HepG2 (cell line): ENCODE measurements around the gene MRFAP1L1. TPM values are rescaled to one million over a fixed set of nuclear protein-coding genes. Genes with fewer than 3 reads are reported as not detected.

ENCODE experiments used
- CENPBD1 ChIP-seq: sonication (generic); formaldehyde crosslinking; IDR thresholded peaks from 2 replicates; pipeline ENCODE4 v1.8.0; 2022; ENCODE audit warnings: missing genetic modification reagents, low read depth, mild to moderate bottlenecking, borderline replicate concordance
- DDIT3 ChIP-seq: sonication (generic); formaldehyde crosslinking; IDR thresholded peaks from 2 replicates; pipeline ENCODE4 v1.4.0; 2020; ENCODE audit warnings: mild to moderate bottlenecking, missing genetic modification reagents
- GATA4 ChIP-seq: sonication (generic); IDR thresholded peaks from 2 replicates; pipeline ENCODE4 v1.6.1; 2016; ENCODE audit warnings: antibody characterized with exemption, low read depth, borderline replicate concordance
- GTF3A ChIP-seq: sonication (generic); formaldehyde crosslinking; conservative IDR thresholded peaks from 2 replicates; pipeline ENCODE4 v1.4.0; 2020; ENCODE audit warnings: mild to moderate bottlenecking, missing genetic modification reagents
- IKZF1 ChIP-seq: fragments of 450-650 bp; IDR thresholded peaks from 2 replicates; pipeline ENCODE4 v1.7.1; 2016
- IRX3 ChIP-seq: sonication (generic); formaldehyde crosslinking; IDR thresholded peaks from 2 replicates; pipeline ENCODE4 v1.8.1; 2023; ENCODE audit warnings: mild to moderate bottlenecking, low read depth, missing genetic modification reagents, borderline replicate concordance
- NFIC ChIP-seq: IDR thresholded peaks from 2 replicates; pipeline ENCODE4 v1.6.1; 2012; ENCODE audit warnings: mild to moderate bottlenecking, low read length, inconsistent platforms
- NFRKB ChIP-seq: fragments of 450-650 bp; IDR thresholded peaks from 2 replicates; pipeline ENCODE4 v1.6.1; 2017
- NPAS2 ChIP-seq: sonication (generic); formaldehyde crosslinking; IDR thresholded peaks from 2 replicates; pipeline ENCODE4 v1.8.0; 2022; ENCODE audit warnings: mild to moderate bottlenecking, missing genetic modification reagents, borderline replicate concordance
- PAWR ChIP-seq: sonication (generic); formaldehyde crosslinking; IDR thresholded peaks from 2 replicates; pipeline ENCODE4 v1.4.0; 2020; ENCODE audit warnings: missing genetic modification reagents, mild to moderate bottlenecking, borderline replicate concordance
- RCOR2 ChIP-seq: IDR thresholded peaks from 2 replicates; pipeline ENCODE4 v1.6.1; 2016; ENCODE audit warnings: missing biosample characterization, missing genetic modification reagents
- SMAD9 ChIP-seq: sonication (generic); formaldehyde crosslinking; IDR thresholded peaks from 2 replicates; pipeline ENCODE4 v1.5.1; 2020; ENCODE audit warnings: mild to moderate bottlenecking, missing genetic modification reagents
- ZNF543 ChIP-seq: sonication (generic); formaldehyde crosslinking; IDR thresholded peaks from 2 replicates; pipeline ENCODE4 v1.4.0; 2020; ENCODE audit warnings: mild to moderate bottlenecking, missing genetic modification reagents
- ZNF652 ChIP-seq: IDR thresholded peaks from 2 replicates; pipeline ENCODE4 v1.6.1; 2016; ENCODE audit warnings: low read depth, borderline replicate concordance
- ZNF761 ChIP-seq: sonication (generic); formaldehyde crosslinking; conservative IDR thresholded peaks from 2 replicates; pipeline ENCODE4 v1.4.0; 2020; ENCODE audit warnings: mild to moderate bottlenecking, missing genetic modification reagents
- ZSCAN9 ChIP-seq: IDR thresholded peaks from 2 replicates; pipeline ENCODE4 v1.6.1; 2016; ENCODE audit warnings: borderline replicate concordance
- polyA plus RNA-seq, 8 experiments: library from polyadenylated mRNA; depleted of rRNA in 3 of 8; stranded (reverse) in 7 of 8; unstranded in 1 of 8; fragments of >200 nt; fragmentation: Illumina TruSeq in 4 of 8; extraction: Trizol in 4 of 8; gene quantifications; 2 replicates each; pipeline versions ENCODE4 v1.2.1 to v1.2.3, GENCODE V29; 2011 to 2016; ENCODE audit warnings: low read depth in 4 of 8, missing spikeins in 1 of 8, mixed read lengths in 1 of 8; ENCODE audit not compliant: insufficient read depth in 1 of 8
- total RNA-seq, 5 experiments: library from RNA; depleted of rRNA; stranded (reverse); fragments of >200 nt; fragmentation: Illumina TruSeq; extraction: Trizol; gene quantifications; 2 replicates each; pipeline ENCODE4 v1.2.3, GENCODE V29; 2016; ENCODE audit warnings: low read depth in 1 of 5
- TF ChIP-seq, protein P1 (sequence below): sonication (generic); formaldehyde crosslinking; IDR thresholded peaks from 2 replicates; pipeline ENCODE4 v1.9.0; 2021; ENCODE audit warnings: mild to moderate bottlenecking, missing genetic modification reagents
- TF ChIP-seq, protein P2 (sequence below): sonication (generic); formaldehyde crosslinking; IDR thresholded peaks from 2 replicates; pipeline ENCODE4 v1.4.0; 2020; ENCODE audit warnings: missing genetic modification reagents

The MRFAP1L1 gene
- total and polyA plus RNA-seq, 2 of the 13 experiments (the other 11 are each of a cell fraction or from before 2014, with no cell fraction given): 44.8 to 76.6 TPM

DNA sequence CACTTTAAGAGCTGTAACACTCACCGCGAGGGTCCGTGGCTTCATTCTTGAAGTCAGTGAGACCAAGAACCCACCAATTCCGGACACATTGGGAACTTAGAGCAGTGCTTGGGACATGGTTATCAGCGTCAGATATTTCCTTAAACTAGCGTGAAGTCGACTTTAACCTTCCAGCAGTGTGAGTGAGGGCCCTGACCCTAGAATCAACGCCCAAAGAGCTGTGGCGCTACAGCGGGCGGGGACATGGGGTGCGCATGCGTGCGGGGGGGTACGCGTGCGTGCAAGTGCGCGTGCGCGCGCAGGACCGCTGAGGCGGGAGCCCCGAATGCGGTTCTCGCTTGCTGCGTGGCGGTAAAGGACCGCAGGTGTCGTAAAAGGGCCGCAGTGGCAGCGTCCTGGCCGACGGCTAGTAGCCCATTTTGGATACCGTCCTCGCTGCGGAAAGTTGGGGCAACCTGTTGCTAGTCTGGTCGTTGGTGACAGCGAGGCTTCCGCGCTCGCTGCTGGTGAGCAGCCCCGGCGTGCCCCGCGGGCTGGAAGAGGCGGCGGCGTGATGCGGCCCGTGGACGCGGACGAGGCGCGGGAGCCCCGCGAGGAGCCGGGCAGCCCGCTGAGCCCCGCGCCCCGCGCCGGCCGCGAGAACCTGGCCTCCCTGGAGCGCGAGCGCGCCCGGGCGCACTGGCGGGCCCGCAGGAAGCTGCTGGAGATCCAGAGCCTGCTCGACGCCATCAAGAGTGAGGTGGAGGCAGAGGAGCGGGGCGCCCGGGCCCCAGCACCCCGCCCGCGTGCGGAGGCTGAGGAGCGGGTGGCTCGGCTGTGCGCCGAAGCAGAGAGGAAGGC lies 35.8 kb downstream of the MRFAP1L1 start (continued):
- TF ChIP-seq, protein P1, sequence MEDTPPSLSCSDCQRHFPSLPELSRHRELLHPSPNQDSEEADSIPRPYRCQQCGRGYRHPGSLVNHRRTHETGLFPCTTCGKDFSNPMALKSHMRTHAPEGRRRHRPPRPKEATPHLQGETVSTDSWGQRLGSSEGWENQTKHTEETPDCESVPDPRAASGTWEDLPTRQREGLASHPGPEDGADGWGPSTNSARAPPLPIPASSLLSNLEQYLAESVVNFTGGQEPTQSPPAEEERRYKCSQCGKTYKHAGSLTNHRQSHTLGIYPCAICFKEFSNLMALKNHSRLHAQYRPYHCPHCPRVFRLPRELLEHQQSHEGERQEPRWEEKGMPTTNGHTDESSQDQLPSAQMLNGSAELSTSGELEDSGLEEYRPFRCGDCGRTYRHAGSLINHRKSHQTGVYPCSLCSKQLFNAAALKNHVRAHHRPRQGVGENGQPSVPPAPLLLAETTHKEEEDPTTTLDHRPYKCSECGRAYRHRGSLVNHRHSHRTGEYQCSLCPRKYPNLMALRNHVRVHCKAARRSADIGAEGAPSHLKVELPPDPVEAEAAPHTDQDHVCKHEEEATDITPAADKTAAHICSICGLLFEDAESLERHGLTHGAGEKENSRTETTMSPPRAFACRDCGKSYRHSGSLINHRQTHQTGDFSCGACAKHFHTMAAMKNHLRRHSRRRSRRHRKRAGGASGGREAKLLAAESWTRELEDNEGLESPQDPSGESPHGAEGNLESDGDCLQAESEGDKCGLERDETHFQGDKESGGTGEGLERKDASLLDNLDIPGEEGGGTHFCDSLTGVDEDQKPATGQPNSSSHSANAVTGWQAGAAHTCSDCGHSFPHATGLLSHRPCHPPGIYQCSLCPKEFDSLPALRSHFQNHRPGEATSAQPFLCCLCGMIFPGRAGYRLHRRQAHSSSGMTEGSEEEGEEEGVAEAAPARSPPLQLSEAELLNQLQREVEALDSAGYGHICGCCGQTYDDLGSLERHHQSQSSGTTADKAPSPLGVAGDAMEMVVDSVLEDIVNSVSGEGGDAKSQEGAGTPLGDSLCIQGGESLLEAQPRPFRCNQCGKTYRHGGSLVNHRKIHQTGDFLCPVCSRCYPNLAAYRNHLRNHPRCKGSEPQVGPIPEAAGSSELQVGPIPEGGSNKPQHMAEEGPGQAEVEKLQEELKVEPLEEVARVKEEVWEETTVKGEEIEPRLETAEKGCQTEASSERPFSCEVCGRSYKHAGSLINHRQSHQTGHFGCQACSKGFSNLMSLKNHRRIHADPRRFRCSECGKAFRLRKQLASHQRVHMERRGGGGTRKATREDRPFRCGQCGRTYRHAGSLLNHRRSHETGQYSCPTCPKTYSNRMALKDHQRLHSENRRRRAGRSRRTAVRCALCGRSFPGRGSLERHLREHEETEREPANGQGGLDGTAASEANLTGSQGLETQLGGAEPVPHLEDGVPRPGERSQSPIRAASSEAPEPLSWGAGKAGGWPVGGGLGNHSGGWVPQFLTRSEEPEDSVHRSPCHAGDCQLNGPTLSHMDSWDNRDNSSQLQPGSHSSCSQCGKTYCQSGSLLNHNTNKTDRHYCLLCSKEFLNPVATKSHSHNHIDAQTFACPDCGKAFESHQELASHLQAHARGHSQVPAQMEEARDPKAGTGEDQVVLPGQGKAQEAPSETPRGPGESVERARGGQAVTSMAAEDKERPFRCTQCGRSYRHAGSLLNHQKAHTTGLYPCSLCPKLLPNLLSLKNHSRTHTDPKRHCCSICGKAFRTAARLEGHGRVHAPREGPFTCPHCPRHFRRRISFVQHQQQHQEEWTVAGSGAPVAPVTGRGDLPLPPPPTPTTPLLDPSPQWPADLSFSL (CRISPR knock-in tag): no peak
- TF ChIP-seq DDIT3 (no peak), GTF3A (CRISPR knock-in tag) (no peak), ZSCAN9 (CRISPR knock-in tag) (peak; percentile 56; the same call in 1 of the 2 replicates), CENPBD1 (CRISPR knock-in tag) (no peak; the same call in 1 of the 2 replicates), GATA4 (no peak), PAWR (CRISPR knock-in tag) (no peak), ZNF543 (CRISPR knock-in tag) (0 out of 2 replicates have a peak, but pooled peaks have one; percentile 60), ZNF761 (CRISPR knock-in tag) (peak; percentile 77), IKZF1 (no peak), NFRKB (no peak), ZNF652 (CRISPR knock-in tag) (no peak), SMAD9 (CRISPR knock-in tag) (no peak), NPAS2 (CRISPR knock-in tag) (no peak), RCOR2 (CRISPR knock-in tag) (no peak), IRX3 (CRISPR knock-in tag) (no peak), NFIC (no peak)
- TF ChIP-seq, protein P2, sequence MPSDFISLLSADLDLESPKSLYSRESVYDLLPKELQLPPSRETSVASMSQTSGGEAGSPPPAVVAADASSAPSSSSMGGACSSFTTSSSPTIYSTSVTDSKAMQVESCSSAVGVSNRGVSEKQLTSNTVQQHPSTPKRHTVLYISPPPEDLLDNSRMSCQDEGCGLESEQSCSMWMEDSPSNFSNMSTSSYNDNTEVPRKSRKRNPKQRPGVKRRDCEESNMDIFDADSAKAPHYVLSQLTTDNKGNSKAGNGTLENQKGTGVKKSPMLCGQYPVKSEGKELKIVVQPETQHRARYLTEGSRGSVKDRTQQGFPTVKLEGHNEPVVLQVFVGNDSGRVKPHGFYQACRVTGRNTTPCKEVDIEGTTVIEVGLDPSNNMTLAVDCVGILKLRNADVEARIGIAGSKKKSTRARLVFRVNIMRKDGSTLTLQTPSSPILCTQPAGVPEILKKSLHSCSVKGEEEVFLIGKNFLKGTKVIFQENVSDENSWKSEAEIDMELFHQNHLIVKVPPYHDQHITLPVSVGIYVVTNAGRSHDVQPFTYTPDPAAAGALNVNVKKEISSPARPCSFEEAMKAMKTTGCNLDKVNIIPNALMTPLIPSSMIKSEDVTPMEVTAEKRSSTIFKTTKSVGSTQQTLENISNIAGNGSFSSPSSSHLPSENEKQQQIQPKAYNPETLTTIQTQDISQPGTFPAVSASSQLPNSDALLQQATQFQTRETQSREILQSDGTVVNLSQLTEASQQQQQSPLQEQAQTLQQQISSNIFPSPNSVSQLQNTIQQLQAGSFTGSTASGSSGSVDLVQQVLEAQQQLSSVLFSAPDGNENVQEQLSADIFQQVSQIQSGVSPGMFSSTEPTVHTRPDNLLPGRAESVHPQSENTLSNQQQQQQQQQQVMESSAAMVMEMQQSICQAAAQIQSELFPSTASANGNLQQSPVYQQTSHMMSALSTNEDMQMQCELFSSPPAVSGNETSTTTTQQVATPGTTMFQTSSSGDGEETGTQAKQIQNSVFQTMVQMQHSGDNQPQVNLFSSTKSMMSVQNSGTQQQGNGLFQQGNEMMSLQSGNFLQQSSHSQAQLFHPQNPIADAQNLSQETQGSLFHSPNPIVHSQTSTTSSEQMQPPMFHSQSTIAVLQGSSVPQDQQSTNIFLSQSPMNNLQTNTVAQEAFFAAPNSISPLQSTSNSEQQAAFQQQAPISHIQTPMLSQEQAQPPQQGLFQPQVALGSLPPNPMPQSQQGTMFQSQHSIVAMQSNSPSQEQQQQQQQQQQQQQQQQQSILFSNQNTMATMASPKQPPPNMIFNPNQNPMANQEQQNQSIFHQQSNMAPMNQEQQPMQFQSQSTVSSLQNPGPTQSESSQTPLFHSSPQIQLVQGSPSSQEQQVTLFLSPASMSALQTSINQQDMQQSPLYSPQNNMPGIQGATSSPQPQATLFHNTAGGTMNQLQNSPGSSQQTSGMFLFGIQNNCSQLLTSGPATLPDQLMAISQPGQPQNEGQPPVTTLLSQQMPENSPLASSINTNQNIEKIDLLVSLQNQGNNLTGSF (CRISPR knock-in tag): no peak
